ENCODE results near the gene PANK4. TPM values are rescaled to one million over a fixed set of nuclear protein-coding genes. Genes with fewer than 3 reads are reported as not detected.

Gene PANK4
- total RNA-seq, 1 experiment from 2014 or later = 32.2 TPM

DNA sequence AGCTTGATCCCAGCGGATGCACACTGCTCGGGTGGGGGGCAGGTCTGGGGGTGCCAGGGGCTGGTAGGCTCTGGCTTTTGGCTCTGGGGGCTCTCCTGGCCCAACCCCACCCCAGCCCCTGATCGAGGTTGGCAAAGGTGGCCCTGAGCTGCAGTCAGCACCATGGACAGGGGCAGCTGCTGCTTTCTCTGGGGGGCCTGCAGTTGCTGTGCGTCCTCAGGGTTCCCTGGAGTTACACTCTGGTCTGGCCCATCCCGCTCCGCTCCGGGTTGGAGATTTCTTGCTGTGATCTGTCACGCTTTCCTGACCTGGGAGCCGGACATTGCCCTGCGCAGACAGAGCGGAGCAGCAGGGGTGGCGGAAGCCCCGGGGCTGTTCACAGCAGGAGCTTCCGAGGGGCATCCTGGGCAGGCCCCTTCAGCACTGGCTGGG, 58.3 kb downstream of the PANK4 start:
- TF ChIP-seq, protein P1, sequence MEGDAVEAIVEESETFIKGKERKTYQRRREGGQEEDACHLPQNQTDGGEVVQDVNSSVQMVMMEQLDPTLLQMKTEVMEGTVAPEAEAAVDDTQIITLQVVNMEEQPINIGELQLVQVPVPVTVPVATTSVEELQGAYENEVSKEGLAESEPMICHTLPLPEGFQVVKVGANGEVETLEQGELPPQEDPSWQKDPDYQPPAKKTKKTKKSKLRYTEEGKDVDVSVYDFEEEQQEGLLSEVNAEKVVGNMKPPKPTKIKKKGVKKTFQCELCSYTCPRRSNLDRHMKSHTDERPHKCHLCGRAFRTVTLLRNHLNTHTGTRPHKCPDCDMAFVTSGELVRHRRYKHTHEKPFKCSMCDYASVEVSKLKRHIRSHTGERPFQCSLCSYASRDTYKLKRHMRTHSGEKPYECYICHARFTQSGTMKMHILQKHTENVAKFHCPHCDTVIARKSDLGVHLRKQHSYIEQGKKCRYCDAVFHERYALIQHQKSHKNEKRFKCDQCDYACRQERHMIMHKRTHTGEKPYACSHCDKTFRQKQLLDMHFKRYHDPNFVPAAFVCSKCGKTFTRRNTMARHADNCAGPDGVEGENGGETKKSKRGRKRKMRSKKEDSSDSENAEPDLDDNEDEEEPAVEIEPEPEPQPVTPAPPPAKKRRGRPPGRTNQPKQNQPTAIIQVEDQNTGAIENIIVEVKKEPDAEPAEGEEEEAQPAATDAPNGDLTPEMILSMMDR (conservative IDR thresholded peaks at IDR 0.05) = no peak
- Mint-ChIP-seq H3K36me3 (ENCODE audit: insufficient read depth in 1 of 3, low read depth in 3 of 3) (no peaks in the 10 kb centered on the region), H3K27ac (no peak overlapping the region), H3K4me1 (no peaks in the 10 kb centered on the region), H3K27me3 (ENCODE audit: low read depth) (peaks cover 26% of the 10 kb centered on the region), H3K4me3 (no peak overlapping the region; a peak in 1 of 5 replicates), H3K9me3 (no peaks in the 10 kb centered on the region)
- Histone ChIP-seq H3K4me1 (ENCODE audit: insufficient read depth, low read length) (no peaks in the 10 kb centered on the region), H3K56ac (ENCODE audit: insufficient read length, low read depth, low read length) (no peak overlapping the region), H3K79me2 (ENCODE audit: insufficient read depth, low read length) (no peaks in the 10 kb centered on the region), H3K4me2 (ENCODE audit: insufficient read depth, insufficient read length, low read length) (no peak overlapping the region), H3K23ac (ENCODE audit: insufficient read length, low read depth, low read length) (no peak overlapping the region), H4K5ac (ENCODE audit: insufficient read length, low read depth, low read length) (no peak overlapping the region), H2BK120ac (ENCODE audit: low read depth, low read length, poor library complexity, severe bottlenecking) (no peak overlapping the region), H4K91ac (ENCODE audit: insufficient read length, low read depth, low read length) (no peak overlapping the region), H2BK15ac (ENCODE audit: low read depth, low read length) (no peak overlapping the region), H3K9me3 (ENCODE audit: control insufficient read depth, low read depth, low read length) (no peaks in the 10 kb centered on the region), H3K27ac (ENCODE audit: insufficient read length, low read depth, low read length) (no peak overlapping the region), H2BK5ac (ENCODE audit: insufficient read length, low read length) (no peak overlapping the region), H4K20me1 (ENCODE audit: control insufficient read depth, insufficient read depth, insufficient read length) (peaks cover 3% of the 10 kb centered on the region), H3K18ac (ENCODE audit: insufficient read length, low read depth, low read length) (no peak overlapping the region), H3K23me2 (ENCODE audit: insufficient read length, low read depth, low read length, poor library complexity, severe bottlenecking) (no peaks in the 10 kb centered on the region), H3K9ac (ENCODE audit: extremely low read depth, insufficient read length, low read length) (no peak overlapping the region), H2AK5ac (ENCODE audit: insufficient read length, low read length) (no peak overlapping the region), H2AFZ (ENCODE audit: low read length) (no peak overlapping the region), H3K27me3 (ENCODE audit: insufficient read depth, low read length) (no peaks in the 10 kb centered on the region), H3K14ac (ENCODE audit: insufficient read depth, low read length) (no peak overlapping the region), H2BK12ac (ENCODE audit: insufficient read length, low read depth, low read length) (no peak overlapping the region), H3T11ph (ENCODE audit: low read length) (no peak overlapping the region), H3K79me1 (ENCODE audit: insufficient read depth, low read depth, low read length, poor library complexity, severe bottlenecking) (no peaks in the 10 kb centered on the region), H4K8ac (replicated peaks; ENCODE audit: insufficient read length, low read depth, low read length) (no peak overlapping the region), H3K4ac (ENCODE audit: low read depth, low read length) (no peak overlapping the region), H2BK20ac (ENCODE audit: low read depth, low read length, poor library complexity, severe bottlenecking) (no peak overlapping the region)
- DNase-seq = peak; percentile 68
- no CpG with 5 or more reads among the region's 14 CpGs for WGBS (ENCODE audit: extremely low coverage, insufficient read length, low lambda C conversion rate)
